GM12878 (cell line): Measurements from ENCODE around the gene HS3ST3A1. TPM values are rescaled to one million over a fixed set of nuclear protein-coding genes. Genes with fewer than 3 reads are reported as not detected.

Experiments
- ATAC-seq: fragments of 200-7000 bp; cut with Tn5 transposase; 3 replicates; pipeline ENCODE4 v1.9.1; 2020; ENCODE audit warnings: mild to moderate bottlenecking, moderate library complexity
- BruUV-seq: library from RNA; stranded (reverse); fragments of 400-500 nt; replicated peaks from 2 replicates; lab custom pipeline; 2021; lab: Mats Ljungman, UMichigan
- CTCF ChIA-PET: fragments of 300-600 bp; sonication (Branson Sonifier 250); formaldehyde crosslinking; extraction: SDS; loops from one replicate; lab custom pipeline; 2021; ENCODE audit warnings: inconsistent platforms; lab: Yijun Ruan, JAX
- POLR2A ChIA-PET: fragments of 350-600 bp; formaldehyde crosslinking; extraction: SDS; loops from one replicate; lab custom pipeline; 2021; ENCODE audit warnings: inconsistent platforms; lab: Charles Lee
- RAD21 ChIA-PET: fragments of 300-600 bp; sonication (Branson Sonifier 250); formaldehyde crosslinking; loops from one replicate; lab custom pipeline; 2023; ENCODE audit warnings: antibody characterized with exemption; ENCODE audit not compliant: unreplicated experiment; lab: Charles Lee
- SMC1A ChIA-PET: fragments of 300-600 bp; sonication (Branson Sonifier 250); formaldehyde crosslinking; loops from one replicate; lab custom pipeline; 2023; ENCODE audit not compliant: unreplicated experiment, uncharacterized antibody; lab: Charles Lee
- DNase-seq: peaks from one replicate; pipeline ENCODE4 v3.0.0-alpha.2; 2011; ENCODE audit warnings: low read depth, low spot score
- FAIRE-seq: peaks from 3 replicates; lab custom pipeline; 2011; peaks lifted over from hg19 to GRCh38; lab: Jason Lieb, UNC
- H2AFZ ChIP-seq: 2 replicates; pipeline ENCODE4 v1.6.0; 2011; ENCODE audit warnings: low read depth, low read length, control low read depth; ENCODE audit not compliant: control insufficient read depth
- H3K27ac ChIP-seq: 2 replicates; pipeline ENCODE4 v1.5.1; 2011; ENCODE audit warnings: control low read depth; ENCODE audit not compliant: control insufficient read depth, insufficient read depth
- H3K27me3 ChIP-seq, 2 experiments: replicated peaks in 1 of 2; 2 replicates each; pipeline versions ENCODE4 v1.6.0 to v1.6.1; 2011; ENCODE audit warnings: low read length in 1 of 2; ENCODE audit not compliant: control insufficient read depth in 2 of 2, insufficient read depth in 2 of 2
- H3K36me3 ChIP-seq, 2 experiments: 2 replicates each; pipeline ENCODE4 v1.5.1; 2011; ENCODE audit warnings: low read length in 1 of 2; ENCODE audit not compliant: control insufficient read depth in 2 of 2, insufficient read depth in 2 of 2
- H3K4me1 ChIP-seq: 2 replicates; pipeline ENCODE4 v1.6.1; 2011; ENCODE audit warnings: mild to moderate bottlenecking, low read length, moderate library complexity, mixed read lengths; ENCODE audit not compliant: control insufficient read depth, insufficient read depth
- H3K4me2 ChIP-seq: 2 replicates; pipeline ENCODE4 v1.6.0; 2011; ENCODE audit warnings: control low read depth; ENCODE audit not compliant: control insufficient read depth, insufficient read depth
- H3K4me3 ChIP-seq: fragments of 200-600 bp; sonication (generic); 2 replicates; pipeline ENCODE4 v1.5.1; 2016
- H3K79me2 ChIP-seq: 2 replicates; pipeline ENCODE4 v1.6.0; 2011; ENCODE audit warnings: low read length; ENCODE audit not compliant: control insufficient read depth, insufficient read depth
- H3K9ac ChIP-seq: 2 replicates; pipeline ENCODE4 v1.8.0; 2011; ENCODE audit warnings: low read length, control low read depth, mixed read lengths; ENCODE audit not compliant: control insufficient read depth, insufficient read depth
- H3K9me3 ChIP-seq: replicated peaks from 3 replicates; pipeline ENCODE4 v1.5.1; 2011; ENCODE audit warnings: mild to moderate bottlenecking, low read length; ENCODE audit not compliant: control insufficient read depth, insufficient read depth
- H4K20me1 ChIP-seq: 2 replicates; pipeline ENCODE4 v1.6.0; 2011; ENCODE audit not compliant: control insufficient read depth, insufficient read depth
- DPF2 ChIP-seq: fragments of 450-650 bp; IDR thresholded peaks from 2 replicates; pipeline ENCODE4 v1.6.1; 2017; ENCODE audit warnings: mild to moderate bottlenecking
- FOXM1 ChIP-seq: IDR thresholded peaks from 2 replicates; pipeline ENCODE4 v1.6.1; 2012; ENCODE audit warnings: low read depth, mild to moderate bottlenecking, inconsistent platforms, low read length, moderate library complexity
- RAD21 ChIP-seq: IDR thresholded peaks from 2 replicates; pipeline ENCODE4 v1.6.1; 2011; ENCODE audit warnings: mild to moderate bottlenecking, low read depth, low read length, moderate library complexity; ENCODE audit not compliant: insufficient read depth
- SMC3 ChIP-seq: IDR thresholded peaks from 2 replicates; pipeline ENCODE4 v1.6.1; 2011; ENCODE audit warnings: low read length, improper control_type of control experiment, borderline replicate concordance
- WGBS: methylation state at CpG from one replicate; pipeline ENCODE4 v1.1.6; 2016; ENCODE audit warnings: low lambda C conversion rate; ENCODE audit not compliant: insufficient replicate concordance, insufficient coverage; ENCODE audit errors: missing lambda C conversion rate; 5-methylcytosine and 5-hydroxymethylcytosine counted together
- in situ Hi-C: fragments of 300-500 bp; cut with MboI; formaldehyde crosslinking; loops from 9 replicates; pipeline ENCODE4 v1.14.3; 2018; ENCODE audit warnings: mixed read lengths
- intact Hi-C: fragments of 100-400 bp; cut with micrococcal nuclease; formaldehyde crosslinking; loops from one replicate; pipeline ENCODE4 v1.14.2; 2022; ENCODE audit not compliant: unreplicated experiment
- polyA plus RNA-seq, 11 experiments: library from polyadenylated mRNA; depleted of rRNA in 4 of 11; unstranded in 6 of 11; stranded (reverse) in 5 of 11; fragments of >200 nt; fragmentation: Nextera tagmentation in 4 of 11; fragmentation: Illumina TruSeq in 1 of 11; extraction: Ambion mirVana in 4 of 11; extraction: Trizol in 1 of 11; gene quantifications; 1 replicate in 1 of 11; 2 replicates in 10 of 11; pipeline versions ENCODE4 v1.2.1 to v1.2.3, GENCODE V29; 2011 to 2016; ENCODE audit warnings: inconsistent platforms in 2 of 11, missing spikeins in 2 of 11, low read depth in 1 of 11
- total RNA-seq, 4 experiments: library from RNA; depleted of rRNA in 3 of 4; stranded (reverse); fragments of >200 nt in 3 of 4; fragmentation: Illumina TruSeq in 1 of 4; extraction: Trizol in 1 of 4; gene quantifications; 2 replicates each; pipeline versions ENCODE4 v1.2.1 to v1.2.3, GENCODE V29; 2013 to 2021
- TF ChIP-seq, protein P1 (sequence below): IDR thresholded peaks from 2 replicates; pipeline ENCODE4 v1.6.1; 2012; ENCODE audit warnings: low read length, inconsistent platforms
- TF ChIP-seq, protein P2 (sequence below), 3 experiments: IDR thresholded peaks in 2 of 3; conservative IDR thresholded peaks in 1 of 3; 2 replicates each; pipeline ENCODE4 v1.5.1; 2011; ENCODE audit warnings: low read depth in 3 of 3, low read length in 3 of 3, mild to moderate bottlenecking in 3 of 3, control low read depth in 2 of 3, moderate library complexity in 2 of 3, inconsistent platforms in 1 of 3, mixed read lengths in 1 of 3; ENCODE audit not compliant: control insufficient read depth in 2 of 3, insufficient read depth in 1 of 3; ENCODE audit errors: extremely low read depth in 1 of 3

The HS3ST3A1 gene
- total and polyA plus RNA-seq, 10 of the 15 experiments (the other 5 are each of a cell fraction or from before 2014, with no cell fraction given) = 0.24 to 0.26 TPM; not detected in 8

- ChIA-PET SMC1A (interaction anchor here (1.1 kb wide), 1 partner anchor 93 kb away, joined by 3 read pairs; no protein-coding TSS in a partner anchor), POLR2A (no interaction called here)
- H2AFZ ChIP-seq = no peak overlapping the region
- in situ Hi-C loops = no loop called here
- 0% methylated on average over 3 of the region's 3 CpGs for WGBS
- no peaks in the 10 kb centered on the region for H3K79me2 ChIP-seq
- peak; percentile 59; the same call in 1 of the 2 replicates for TF ChIP-seq SMC3
- TF ChIP-seq DPF2 = no peak
- peak; percentile 75 for TF ChIP-seq RAD21
- TF ChIP-seq, protein P1, sequence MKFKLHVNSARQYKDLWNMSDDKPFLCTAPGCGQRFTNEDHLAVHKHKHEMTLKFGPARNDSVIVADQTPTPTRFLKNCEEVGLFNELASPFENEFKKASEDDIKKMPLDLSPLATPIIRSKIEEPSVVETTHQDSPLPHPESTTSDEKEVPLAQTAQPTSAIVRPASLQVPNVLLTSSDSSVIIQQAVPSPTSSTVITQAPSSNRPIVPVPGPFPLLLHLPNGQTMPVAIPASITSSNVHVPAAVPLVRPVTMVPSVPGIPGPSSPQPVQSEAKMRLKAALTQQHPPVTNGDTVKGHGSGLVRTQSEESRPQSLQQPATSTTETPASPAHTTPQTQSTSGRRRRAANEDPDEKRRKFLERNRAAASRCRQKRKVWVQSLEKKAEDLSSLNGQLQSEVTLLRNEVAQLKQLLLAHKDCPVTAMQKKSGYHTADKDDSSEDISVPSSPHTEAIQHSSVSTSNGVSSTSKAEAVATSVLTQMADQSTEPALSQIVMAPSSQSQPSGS = no peak
- TF ChIP-seq, protein P2, sequence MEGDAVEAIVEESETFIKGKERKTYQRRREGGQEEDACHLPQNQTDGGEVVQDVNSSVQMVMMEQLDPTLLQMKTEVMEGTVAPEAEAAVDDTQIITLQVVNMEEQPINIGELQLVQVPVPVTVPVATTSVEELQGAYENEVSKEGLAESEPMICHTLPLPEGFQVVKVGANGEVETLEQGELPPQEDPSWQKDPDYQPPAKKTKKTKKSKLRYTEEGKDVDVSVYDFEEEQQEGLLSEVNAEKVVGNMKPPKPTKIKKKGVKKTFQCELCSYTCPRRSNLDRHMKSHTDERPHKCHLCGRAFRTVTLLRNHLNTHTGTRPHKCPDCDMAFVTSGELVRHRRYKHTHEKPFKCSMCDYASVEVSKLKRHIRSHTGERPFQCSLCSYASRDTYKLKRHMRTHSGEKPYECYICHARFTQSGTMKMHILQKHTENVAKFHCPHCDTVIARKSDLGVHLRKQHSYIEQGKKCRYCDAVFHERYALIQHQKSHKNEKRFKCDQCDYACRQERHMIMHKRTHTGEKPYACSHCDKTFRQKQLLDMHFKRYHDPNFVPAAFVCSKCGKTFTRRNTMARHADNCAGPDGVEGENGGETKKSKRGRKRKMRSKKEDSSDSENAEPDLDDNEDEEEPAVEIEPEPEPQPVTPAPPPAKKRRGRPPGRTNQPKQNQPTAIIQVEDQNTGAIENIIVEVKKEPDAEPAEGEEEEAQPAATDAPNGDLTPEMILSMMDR (IDR thresholded peaks at IDR 0.05 in 2 of 3, conservative IDR thresholded peaks at IDR 0.05 in 1 of 3; ENCODE audit: control insufficient read depth in 2 of 3, extremely low read depth in 1 of 3, insufficient read depth in 1 of 3, low read depth in 3 of 3, low read length in 3 of 3) = peak; percentile 39 to 57 (median 44); a peak in 5 of 6 replicates
- TF ChIP-seq FOXM1 = no peak
- TF ChIP-seq, all 136 proteins: peak for 3
- ChIA-PET RAD21 (interaction anchor here (0.6 to 1.4 kb wide), 2 partner anchors 32 to 260 kb away, joined by 3 to 7 read pairs; no protein-coding TSS in a partner anchor), CTCF (interaction anchor here (0.6 to 2.6 kb wide), 12 partner anchors 16 to 1905 kb away, joined by 3 to 11 read pairs (median 3); no protein-coding TSS in a partner anchor)
- no peak overlapping the region for H3K4me2 ChIP-seq
- no peaks in the 10 kb centered on the region for H3K36me3 ChIP-seq
- BruUV-seq = no TSS peak
- no peak for DNase-seq
- no peak overlapping the region for H3K4me3 ChIP-seq
- no peaks in the 10 kb centered on the region for H4K20me1 ChIP-seq
- H3K9me3 ChIP-seq = no peaks in the 10 kb centered on the region
- no peak overlapping the region for H3K9ac ChIP-seq
- intact Hi-C loops = loop anchor here (5.0 to 10.0 kb wide), 2 partner anchors 261 to 1577 kb away; no protein-coding TSS in a partner anchor
- no peaks in the 10 kb centered on the region; a peak in 1 of 4 replicates for H3K27me3 ChIP-seq
- H3K27ac ChIP-seq = no peak overlapping the region
- no peak for FAIRE-seq
- no peaks in the 10 kb centered on the region for H3K4me1 ChIP-seq
- ATAC-seq = no peak
These were observed 3.9 kb downstream of the HS3ST3A1 start for GRCh38 chr17:13597723-13598347.
